K562 (cell line): ENCODE measurements around the gene MAP7D1. TPM values are rescaled to one million over a fixed set of nuclear protein-coding genes. Genes with fewer than 3 reads are reported as not detected.

Experiments
- ATAC-seq: fragments of 200-7000 bp; cut with Tn5 transposase; 3 replicates; pipeline ENCODE4 v1.9.1; 2020; ENCODE audit warnings: moderate library complexity
- BruUV-seq: library from RNA; stranded (reverse); fragments of 400-500 nt; replicated peaks from 2 replicates; lab custom pipeline; 2021; lab: Mats Ljungman, UMichigan
- CTCF ChIA-PET: fragments of 300-600 bp; formaldehyde crosslinking; extraction: SDS; loops from one replicate; lab custom pipeline; 2021; ENCODE audit warnings: low intra/inter-chr PET ratio; lab: Yijun Ruan, JAX
- POLR2A ChIA-PET: fragments of 300-600, 350-650 bp; sonication (Branson Sonifier 250); formaldehyde crosslinking; extraction: SDS; loops from one replicate; lab custom pipeline; 2021; ENCODE audit warnings: antibody characterized with exemption, inconsistent platforms; lab: Yijun Ruan, JAX
- DNase-seq, 4 experiments: peaks; one replicate each; pipeline versions ENCODE4 v3.0.0 to v3.0.0-alpha.2; 2011 to 2018; ENCODE audit warnings: low spot score in 3 of 4, mixed read lengths in 3 of 4; ENCODE audit errors: extremely low read depth in 1 of 4
- FAIRE-seq: peaks from 2 replicates; lab custom pipeline; 2011; peaks lifted over from hg19 to GRCh38; lab: Jason Lieb, UNC
- H2AFZ ChIP-seq: 2 replicates; pipeline ENCODE4 v1.6.0; 2011; ENCODE audit warnings: low read depth, low read length, control low read depth, inconsistent platforms
- H3K27ac ChIP-seq: fragments of 200-600 bp; 3 replicates; pipeline ENCODE4 v1.8.0; 2011; ENCODE audit warnings: low read depth, mild to moderate bottlenecking, control low read depth, inconsistent platforms, low read length, moderate library complexity, mixed read lengths; ENCODE audit errors: extremely low read depth
- H3K27me3 ChIP-seq, 2 experiments: fragments of 300-600 bp in 1 of 2; 2 replicates in 1 of 2; 3 replicates in 1 of 2; pipeline versions ENCODE4 v1.6.0 to v1.8.0; 2011; ENCODE audit warnings: inconsistent platforms in 2 of 2, low read length in 2 of 2, mild to moderate bottlenecking in 1 of 2, mixed read lengths in 1 of 2, moderate library complexity in 1 of 2; ENCODE audit not compliant: control insufficient read depth in 2 of 2, insufficient read depth in 2 of 2
- H3K36me3 ChIP-seq: fragments of 300-600 bp; 3 replicates; pipeline ENCODE4 v1.8.0; 2011; ENCODE audit warnings: mild to moderate bottlenecking, low read length, inconsistent platforms; ENCODE audit not compliant: control insufficient read depth, insufficient read depth
- H3K4me1 ChIP-seq, 2 experiments: fragments of 200-600 bp in 1 of 2; replicated peaks in 1 of 2; 2 replicates in 1 of 2; 3 replicates in 1 of 2; pipeline versions ENCODE4 v1.5.1 to v1.8.0; 2011; ENCODE audit warnings: inconsistent platforms in 2 of 2, low read length in 2 of 2, mild to moderate bottlenecking in 1 of 2, mixed read lengths in 1 of 2, moderate library complexity in 1 of 2; ENCODE audit not compliant: control insufficient read depth in 2 of 2, insufficient read depth in 2 of 2
- H3K4me2 ChIP-seq: 2 replicates; pipeline ENCODE4 v1.6.1; 2011; ENCODE audit warnings: low read length, control low read depth, inconsistent platforms, mixed read lengths; ENCODE audit not compliant: insufficient read depth
- H3K4me3 ChIP-seq: fragments of 200-600 bp; sonication (generic), shearing (Covaris generic); 2 replicates; pipeline ENCODE4 v1.5.1; 2016; ENCODE audit warnings: control low read depth, inconsistent platforms
- H3K79me2 ChIP-seq: fragments of 200-600 bp; 3 replicates; pipeline ENCODE4 v1.8.0; 2011; ENCODE audit warnings: low read length, inconsistent platforms; ENCODE audit not compliant: control insufficient read depth, insufficient read depth
- H3K9ac ChIP-seq, 2 experiments: 2 replicates each; pipeline versions ENCODE4 v1.6.0 to v1.6.1; 2011; ENCODE audit warnings: low read depth in 2 of 2, low read length in 2 of 2, control low read depth in 1 of 2, inconsistent platforms in 1 of 2, mild to moderate bottlenecking in 1 of 2, mixed read lengths in 1 of 2; ENCODE audit not compliant: insufficient read depth in 1 of 2
- H3K9me1 ChIP-seq: one replicate; pipeline ENCODE4 v1.6.0; 2011; ENCODE audit warnings: inconsistent platforms, mild to moderate bottlenecking, low read length, moderate library complexity; ENCODE audit not compliant: control insufficient read depth, insufficient read depth
- H3K9me3 ChIP-seq: replicated peaks from 2 replicates; pipeline ENCODE4 v1.5.1; 2011; ENCODE audit warnings: low read depth, low read length, inconsistent platforms; ENCODE audit not compliant: control insufficient read depth, insufficient read depth
- H4K20me1 ChIP-seq: replicated peaks from 2 replicates; pipeline ENCODE4 v1.6.1; 2011; ENCODE audit warnings: low read length, inconsistent platforms, mixed read lengths; ENCODE audit not compliant: control insufficient read depth, insufficient read depth
- BCOR ChIP-seq: fragments of 450-650 bp; IDR thresholded peaks from 2 replicates; pipeline ENCODE4 v1.6.1; 2016
- JUND ChIP-seq, 2 experiments: IDR thresholded peaks; 2 replicates in 1 of 2; 3 replicates in 1 of 2; pipeline ENCODE4 v1.6.1; 2011; ENCODE audit warnings: borderline replicate concordance in 2 of 2, low read depth in 2 of 2, low read length in 2 of 2, improper control_type of control experiment in 1 of 2, missing biosample characterization in 1 of 2, missing genetic modification characterization in 1 of 2, missing genetic modification reagents in 1 of 2
- KLF10 ChIP-seq: fragments of 250-450 bp; sonication (Bioruptor Pico); IDR thresholded peaks from 2 replicates; pipeline ENCODE4 v1.6.1; 2021; ENCODE audit warnings: matching md5 sums
- SMARCA5 ChIP-seq: fragments of 450-650 bp; IDR thresholded peaks from 2 replicates; pipeline ENCODE4 v1.6.1; 2016
- ZFP36 ChIP-seq: fragments of 150-350 bp; IDR thresholded peaks from 2 replicates; pipeline ENCODE4 v1.6.1; 2018; ENCODE audit warnings: low read length, low read depth; ENCODE audit not compliant: partially characterized antibody
- ZNF436 ChIP-seq: fragments of 250-450, 450-650 bp; sonication (Bioruptor Pico); formaldehyde crosslinking; IDR thresholded peaks from 2 replicates; pipeline ENCODE4 v1.7.0; 2020; ENCODE audit warnings: mild to moderate bottlenecking
- WGBS: fragments of 100-300 bp; shearing (Covaris generic); methylation state at CpG from one replicate; pipeline ENCODE4 v1.1.6; 2016; ENCODE audit warnings: low coverage, mixed read lengths; ENCODE audit not compliant: insufficient coverage; ENCODE audit errors: missing lambda C conversion rate; 5-methylcytosine and 5-hydroxymethylcytosine counted together
- in situ Hi-C: fragments of 300-500 bp; cut with MboI; formaldehyde crosslinking; loops from 4 replicates; pipeline ENCODE4 v1.15.0; 2018; ENCODE audit warnings: inconsistent platforms, mixed read lengths
- intact Hi-C: fragments of 100-400 bp; cut with micrococcal nuclease; formaldehyde crosslinking; loops from 2 replicates; pipeline ENCODE4 v1.14.2; 2022
- polyA plus RNA-seq, 8 experiments: library from polyadenylated mRNA; depleted of rRNA in 4 of 8; stranded (reverse) in 5 of 8; unstranded in 3 of 8; fragments of >200 nt; fragmentation: Nextera tagmentation in 2 of 8; fragmentation: Illumina TruSeq in 1 of 8; extraction: Ambion mirVana in 2 of 8; extraction: Trizol in 1 of 8; gene quantifications; 2 replicates each; pipeline versions ENCODE4 v1.2.1 to v1.2.3, GENCODE V29; 2011 to 2014; ENCODE audit warnings: inconsistent platforms in 1 of 8, missing spikeins in 1 of 8
- total RNA-seq, 7 experiments: library from RNA; depleted of rRNA in 6 of 7; stranded (reverse); fragments of >200 nt in 6 of 7; fragmentation: Illumina TruSeq in 2 of 7; extraction: Trizol in 2 of 7; gene quantifications; 2 replicates each; pipeline versions ENCODE4 v1.2.1 to v1.2.3, GENCODE V29; 2011 to 2021; ENCODE audit warnings: low replicate concordance in 1 of 7

Gene MAP7D1
- total and polyA plus RNA-seq, 9 of the 15 experiments (the other 6 are each of a cell fraction or from before 2014, with no cell fraction given), result 3.6 to 108 (median 34.5) TPM

GRCh38 chr1:36114371-36114770 lies 41.6 kb upstream of the MAP7D1 start:
- Histone ChIP-seq H3K9me1 (no peaks in the 10 kb centered on the region), H3K27ac (no peak overlapping the region), H3K4me1 (peaks cover 0 to 23% of the 10 kb centered on the region in 2 experiments; a peak in 3 of 5 replicates), H3K9ac (peak overlapping the region; percentile 12 to 84; a peak in 3 of 4 replicates), H3K36me3 (no peaks in the 10 kb centered on the region), H4K20me1 (no peaks in the 10 kb centered on the region; the same call in none of the 2 replicates), H3K4me2 (0 out of 2 replicates have a peak overlapping the region, but pooled peaks have one; percentile 9), H3K4me3 (no peak overlapping the region), H3K9me3 (no peaks in the 10 kb centered on the region), H3K27me3 (no peaks in the 10 kb centered on the region), H2AFZ (peak overlapping the region; percentile 86), H3K79me2 (no peaks in the 10 kb centered on the region)
- no peak for DNase-seq
- ChIA-PET CTCF (no interaction called here), POLR2A (interaction anchor here (0.6 to 1.3 kb wide), 4 partner anchors 14 to 306 kb away, joined by 3 read pairs; no protein-coding TSS in a partner anchor)
- WGBS, result 39% methylated on average over 5 of the region's 5 CpGs
- FAIRE-seq, result no peak
- no TSS peak for BruUV-seq
- in situ Hi-C loops, result no loop called here
- 0 out of 2 replicates have a peak, but pooled peaks have one; percentile 34 for TF ChIP-seq ZNF436 (CRISPR knock-in tag)
- peak; percentile 47; the same call in 1 of the 2 replicates for TF ChIP-seq SMARCA5
- TF ChIP-seq ZFP36, result peak; percentile 96
- TF ChIP-seq BCOR, result peak; percentile 70
- no peak for TF ChIP-seq KLF10 (CRISPR knock-in tag)
- TF ChIP-seq JUND (IDR thresholded peaks at IDR 0.05; ENCODE audit: borderline replicate concordance, low read depth, low read length), result no peak
- no peak for TF ChIP-seq JUND (tag; IDR thresholded peaks at IDR 0.05; ENCODE audit: borderline replicate concordance, low read depth, low read length)
- ATAC-seq, result peak; percentile 7; the same call in 2 of the 3 replicates
- intact Hi-C loops, result no loop called here
